Measurements from ENCODE around the gene CARM1. TPM values are rescaled to one million over a fixed set of nuclear protein-coding genes. Genes with fewer than 3 reads are reported as not detected.

CARM1 gene
- total RNA-seq, 1 experiment from 2014 or later: 56.2 TPM

DNA sequence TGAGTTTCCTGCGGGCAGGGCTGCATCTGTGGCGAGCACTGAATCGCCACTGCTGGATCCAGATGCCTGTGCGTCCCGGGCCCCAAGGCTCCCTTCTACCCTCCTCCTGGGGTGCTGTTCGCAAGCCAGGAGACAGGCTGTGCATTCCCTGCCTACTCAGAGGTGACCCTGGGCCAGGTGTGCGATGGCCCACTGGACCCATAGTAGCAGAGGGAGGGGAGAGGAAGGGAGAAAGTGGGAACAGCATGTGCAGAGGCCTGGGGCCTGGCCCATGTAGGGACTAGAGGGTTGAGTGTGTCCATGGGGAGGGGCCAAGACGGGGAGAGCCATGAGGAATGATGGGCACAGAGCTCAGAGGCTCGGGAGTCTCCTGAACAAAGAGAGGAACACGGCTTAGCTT, 27.3 kb downstream of the CARM1 start:
- H3K9ac ChIP-seq (ENCODE audit: low read length): no peak overlapping the region
- ATAC-seq: no peak
- TF ChIP-seq EZH2 (IDR thresholded peaks at IDR 0.05; ENCODE audit: low read length, unreplicated experiment): no peak
- TF ChIP-seq, protein P1, sequence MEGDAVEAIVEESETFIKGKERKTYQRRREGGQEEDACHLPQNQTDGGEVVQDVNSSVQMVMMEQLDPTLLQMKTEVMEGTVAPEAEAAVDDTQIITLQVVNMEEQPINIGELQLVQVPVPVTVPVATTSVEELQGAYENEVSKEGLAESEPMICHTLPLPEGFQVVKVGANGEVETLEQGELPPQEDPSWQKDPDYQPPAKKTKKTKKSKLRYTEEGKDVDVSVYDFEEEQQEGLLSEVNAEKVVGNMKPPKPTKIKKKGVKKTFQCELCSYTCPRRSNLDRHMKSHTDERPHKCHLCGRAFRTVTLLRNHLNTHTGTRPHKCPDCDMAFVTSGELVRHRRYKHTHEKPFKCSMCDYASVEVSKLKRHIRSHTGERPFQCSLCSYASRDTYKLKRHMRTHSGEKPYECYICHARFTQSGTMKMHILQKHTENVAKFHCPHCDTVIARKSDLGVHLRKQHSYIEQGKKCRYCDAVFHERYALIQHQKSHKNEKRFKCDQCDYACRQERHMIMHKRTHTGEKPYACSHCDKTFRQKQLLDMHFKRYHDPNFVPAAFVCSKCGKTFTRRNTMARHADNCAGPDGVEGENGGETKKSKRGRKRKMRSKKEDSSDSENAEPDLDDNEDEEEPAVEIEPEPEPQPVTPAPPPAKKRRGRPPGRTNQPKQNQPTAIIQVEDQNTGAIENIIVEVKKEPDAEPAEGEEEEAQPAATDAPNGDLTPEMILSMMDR (conservative IDR thresholded peaks at IDR 0.05; ENCODE audit: low read depth, low read length): no peak
- no peak for TF ChIP-seq EZH2phosphoT487 (IDR thresholded peaks at IDR 0.05; ENCODE audit: borderline replicate concordance, low read length)

DNA sequence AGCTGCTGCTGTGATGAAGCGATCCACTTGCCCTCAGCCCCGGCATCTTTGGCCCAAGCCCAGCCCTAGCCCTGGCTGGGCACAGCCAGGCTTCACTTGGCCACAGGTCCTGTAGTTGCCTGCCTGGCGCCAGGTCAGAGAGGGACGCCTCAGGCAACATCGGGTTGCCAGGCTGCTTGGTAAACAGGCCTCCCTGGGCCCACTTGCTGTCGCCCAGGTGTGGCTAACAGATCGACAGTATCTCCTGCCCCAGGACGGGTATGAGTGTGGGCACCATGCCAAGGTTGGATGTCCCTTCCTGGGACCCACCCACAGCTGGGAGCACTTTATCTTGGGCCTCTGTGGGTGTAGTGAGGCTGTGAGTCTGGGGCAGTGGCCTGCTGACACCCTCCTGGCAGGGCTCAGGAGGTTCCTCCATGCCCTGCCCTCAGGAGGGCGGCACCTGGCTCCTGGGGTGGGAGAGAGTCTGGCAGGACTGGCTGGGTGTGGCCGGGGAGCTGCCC, 27.8 kb downstream of the CARM1 start:
- Histone ChIP-seq H3K27me3 (ENCODE audit: low read length) (no peaks in the 10 kb centered on the region), H4K20me1 (ENCODE audit: low read length) (peaks cover 19% of the 10 kb centered on the region; the same call in 1 of the 2 replicates), H3K4me1 (ENCODE audit: insufficient read depth, low read length) (peaks cover 36% of the 10 kb centered on the region), H3K9ac (ENCODE audit: low read length) (0 out of 2 replicates have a peak overlapping the region, but pooled peaks have one; percentile 21), H3K4me3 (ENCODE audit: low read length) (peak overlapping the region; percentile 35; the same call in 1 of the 2 replicates), H3K36me3 (ENCODE audit: low read depth, low read length) (no peaks in the 10 kb centered on the region), H3K27ac (ENCODE audit: low read length) (peak overlapping the region; percentile 73), H3K79me2 (ENCODE audit: low read length) (peaks cover 64% of the 10 kb centered on the region), H3K9me2 (replicated peaks; ENCODE audit: low read length) (no peaks in the 10 kb centered on the region), H3K4me2 (ENCODE audit: low read length) (peak overlapping the region; percentile 79), H2AFZ (ENCODE audit: low read length) (peak overlapping the region; percentile 45), H3K9me3 (ENCODE audit: low read length) (no peaks in the 10 kb centered on the region), H3F3A (ENCODE audit: low read length, unreplicated experiment) (peaks cover 11% of the 10 kb centered on the region)
- ChIA-PET CTCF (interaction anchor here (0.7 to 1.2 kb wide), 2 partner anchors 27 to 38 kb away, joined by 8 to 16 read pairs; no protein-coding TSS in a partner anchor), POLR2A (ENCODE audit: unreplicated experiment) (interaction anchor here (0.7 kb wide), 1 partner anchor 190 kb away, joined by 3 read pairs; the partner anchor contains the start of gene LDLR)
- peak; percentile 75 for ATAC-seq
- intact Hi-C loops (cut with micrococcal nuclease): no loop called here
- no TSS peak for BruUV-seq (replicated peaks)
- peak; percentile 95 for DNase-seq
- TF ChIP-seq EZH2 (IDR thresholded peaks at IDR 0.05; ENCODE audit: low read length, unreplicated experiment): no peak
- TF ChIP-seq EZH2phosphoT487 (IDR thresholded peaks at IDR 0.05; ENCODE audit: borderline replicate concordance, low read length): no peak
- TF ChIP-seq, protein P1 (conservative IDR thresholded peaks at IDR 0.05; ENCODE audit: low read depth, low read length): no peak

More for the DNA sequence above, 27.3 kb downstream of the CARM1 start:
- H3K79me2 ChIP-seq (ENCODE audit: low read length): peaks cover 67% of the 10 kb centered on the region
- peaks cover 36% of the 10 kb centered on the region for H3K4me1 ChIP-seq (ENCODE audit: insufficient read depth, low read length)
- H3F3A ChIP-seq (ENCODE audit: low read length, unreplicated experiment): peaks cover 11% of the 10 kb centered on the region
- ChIA-PET POLR2A (ENCODE audit: unreplicated experiment) (interaction anchor here (0.6 kb wide), 1 partner anchor 35 kb away, joined by 11 read pairs; no protein-coding TSS in a partner anchor), CTCF (interaction anchor here (0.6 to 1.2 kb wide), 3 partner anchors 26 to 38 kb away, joined by 3 to 16 read pairs (median 8); no protein-coding TSS in a partner anchor)
- H3K9me2 ChIP-seq (replicated peaks; ENCODE audit: low read length): no peaks in the 10 kb centered on the region
- intact Hi-C loops (cut with micrococcal nuclease): no loop called here
- peak overlapping the region; percentile 35; the same call in 1 of the 2 replicates for H3K4me3 ChIP-seq (ENCODE audit: low read length)
- no peaks in the 10 kb centered on the region for H3K9me3 ChIP-seq (ENCODE audit: low read length)
- peaks cover 19% of the 10 kb centered on the region; the same call in 1 of the 2 replicates for H4K20me1 ChIP-seq (ENCODE audit: low read length)
- DNase-seq: no peak
- BruUV-seq (replicated peaks): no TSS peak
- H3K4me2 ChIP-seq (ENCODE audit: low read length): peak overlapping the region; percentile 79
- H2AFZ ChIP-seq (ENCODE audit: low read length): peak overlapping the region; percentile 45; the same call in 1 of the 2 replicates
- no peaks in the 10 kb centered on the region for H3K36me3 ChIP-seq (ENCODE audit: low read depth, low read length)
- no peaks in the 10 kb centered on the region for H3K27me3 ChIP-seq (ENCODE audit: low read length)
- peak overlapping the region; percentile 73 for H3K27ac ChIP-seq (ENCODE audit: low read length)

- ATAC-seq: no peak
- Histone ChIP-seq H3K27me3 (ENCODE audit: low read length) (no peaks in the 10 kb centered on the region), H3K4me3 (ENCODE audit: low read length) (no peak overlapping the region), H3K4me1 (ENCODE audit: insufficient read depth, low read length) (no peaks in the 10 kb centered on the region), H3F3A (ENCODE audit: low read length, unreplicated experiment) (no peaks in the 10 kb centered on the region), H3K9me3 (ENCODE audit: low read length) (no peaks in the 10 kb centered on the region), H3K27ac (ENCODE audit: low read length) (no peak overlapping the region), H2AFZ (ENCODE audit: low read length) (no peak overlapping the region), H3K4me2 (ENCODE audit: low read length) (no peak overlapping the region), H4K20me1 (ENCODE audit: low read length) (no peaks in the 10 kb centered on the region), H3K9me2 (replicated peaks; ENCODE audit: low read length) (no peaks in the 10 kb centered on the region), H3K36me3 (ENCODE audit: low read depth, low read length) (peaks cover 21% of the 10 kb centered on the region), H3K79me2 (ENCODE audit: low read length) (peaks cover 11% of the 10 kb centered on the region; the same call in 1 of the 2 replicates), H3K9ac (ENCODE audit: low read length) (no peak overlapping the region)
- intact Hi-C loops (cut with micrococcal nuclease): no loop called here
- TF ChIP-seq EZH2 (IDR thresholded peaks at IDR 0.05; ENCODE audit: low read length, unreplicated experiment): no peak
- no TSS peak for BruUV-seq (replicated peaks)
- no peak for DNase-seq
- ChIA-PET CTCF (no interaction called here), POLR2A (ENCODE audit: unreplicated experiment) (no interaction called here)
Measured at GRCh38 chr19:10907925-10908324, 36.6 kb downstream of the CARM1 start.
